HL-60 (cell line): ENCODE measurements around the gene TSPO2.
A peak's percentile ranks its signal among the peaks of the same experiment; 100 is the strongest.

Experiments
- DNase-seq, 2 experiments: peaks; one replicate each; pipeline ENCODE4 v3.0.0-alpha.2; 2010 to 2020; ENCODE audit warnings: low read depth in 1 of 2, low spot score in 1 of 2
- H3K27ac ChIP-seq: fragments of 250-450 bp; sonication (Bioruptor Pico); replicated peaks from 2 replicates; pipeline ENCODE4 v1.5.1; 2020; ENCODE audit warnings: mild to moderate bottlenecking, moderate library complexity
- H3K27me3 ChIP-seq: fragments of 250-450 bp; sonication (Bioruptor Pico); 2 replicates; pipeline ENCODE4 v1.5.1; 2021; ENCODE audit warnings: mild to moderate bottlenecking, moderate library complexity; ENCODE audit not compliant: insufficient read depth, poor library complexity, severe bottlenecking
- H3K4me3 ChIP-seq: replicated peaks from 2 replicates; pipeline ENCODE4 v1.5.1; 2011; ENCODE audit warnings: mild to moderate bottlenecking, control low read depth, low read length; ENCODE audit not compliant: insufficient read depth
- GABPA ChIP-seq: IDR thresholded peaks from 2 replicates; pipeline ENCODE4 v1.6.1; 2012; ENCODE audit warnings: low read depth
- POLR2AphosphoS5 ChIP-seq: IDR thresholded peaks from 2 replicates; pipeline ENCODE4 v1.6.1; 2012; ENCODE audit warnings: low read depth
- SPI1 ChIP-seq: IDR thresholded peaks from 2 replicates; pipeline ENCODE4 v1.6.1; 2012; ENCODE audit warnings: low read depth, mild to moderate bottlenecking, borderline replicate concordance
- TF ChIP-seq, protein P1 (sequence below): IDR thresholded peaks from 2 replicates; pipeline ENCODE4 v1.6.1; 2012; ENCODE audit warnings: low read depth; ENCODE audit not compliant: insufficient replicate concordance
- TF ChIP-seq, protein P2 (sequence below): IDR thresholded peaks from one replicate; pipeline ENCODE4 v1.5.1; 2011; ENCODE audit warnings: low read length, control low read depth, inconsistent platforms; ENCODE audit not compliant: insufficient read depth

TSPO2 gene

DNA sequence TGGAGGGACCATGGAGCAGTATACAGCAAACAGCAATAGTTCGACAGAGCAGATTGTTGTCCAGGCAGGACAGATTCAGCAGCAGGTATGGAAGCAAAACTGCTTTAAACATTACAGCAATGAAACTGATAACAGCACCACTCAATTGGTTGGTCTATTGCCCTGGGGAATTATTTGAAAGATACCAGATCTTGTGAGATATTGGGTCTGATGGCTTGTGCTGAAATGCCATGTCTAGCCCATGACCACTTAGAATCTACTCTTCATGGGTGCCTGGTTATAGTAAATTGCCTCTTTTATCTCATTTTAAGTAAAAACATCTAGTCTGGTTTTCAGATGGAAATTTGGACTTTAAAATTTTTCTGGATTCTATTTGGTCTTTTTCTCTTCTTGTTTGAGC lies 36.8 kb downstream of the TSPO2 start:
- DNase-seq: no peak
- Histone ChIP-seq H3K4me3 (no peak overlapping the region), H3K27ac (no peak overlapping the region), H3K27me3 (no peaks in the 10 kb centered on the region)
- TF ChIP-seq, protein P1, sequence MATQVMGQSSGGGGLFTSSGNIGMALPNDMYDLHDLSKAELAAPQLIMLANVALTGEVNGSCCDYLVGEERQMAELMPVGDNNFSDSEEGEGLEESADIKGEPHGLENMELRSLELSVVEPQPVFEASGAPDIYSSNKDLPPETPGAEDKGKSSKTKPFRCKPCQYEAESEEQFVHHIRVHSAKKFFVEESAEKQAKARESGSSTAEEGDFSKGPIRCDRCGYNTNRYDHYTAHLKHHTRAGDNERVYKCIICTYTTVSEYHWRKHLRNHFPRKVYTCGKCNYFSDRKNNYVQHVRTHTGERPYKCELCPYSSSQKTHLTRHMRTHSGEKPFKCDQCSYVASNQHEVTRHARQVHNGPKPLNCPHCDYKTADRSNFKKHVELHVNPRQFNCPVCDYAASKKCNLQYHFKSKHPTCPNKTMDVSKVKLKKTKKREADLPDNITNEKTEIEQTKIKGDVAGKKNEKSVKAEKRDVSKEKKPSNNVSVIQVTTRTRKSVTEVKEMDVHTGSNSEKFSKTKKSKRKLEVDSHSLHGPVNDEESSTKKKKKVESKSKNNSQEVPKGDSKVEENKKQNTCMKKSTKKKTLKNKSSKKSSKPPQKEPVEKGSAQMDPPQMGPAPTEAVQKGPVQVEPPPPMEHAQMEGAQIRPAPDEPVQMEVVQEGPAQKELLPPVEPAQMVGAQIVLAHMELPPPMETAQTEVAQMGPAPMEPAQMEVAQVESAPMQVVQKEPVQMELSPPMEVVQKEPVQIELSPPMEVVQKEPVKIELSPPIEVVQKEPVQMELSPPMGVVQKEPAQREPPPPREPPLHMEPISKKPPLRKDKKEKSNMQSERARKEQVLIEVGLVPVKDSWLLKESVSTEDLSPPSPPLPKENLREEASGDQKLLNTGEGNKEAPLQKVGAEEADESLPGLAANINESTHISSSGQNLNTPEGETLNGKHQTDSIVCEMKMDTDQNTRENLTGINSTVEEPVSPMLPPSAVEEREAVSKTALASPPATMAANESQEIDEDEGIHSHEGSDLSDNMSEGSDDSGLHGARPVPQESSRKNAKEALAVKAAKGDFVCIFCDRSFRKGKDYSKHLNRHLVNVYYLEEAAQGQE: no peak
- TF ChIP-seq POLR2AphosphoS5 (no peak), SPI1 (no peak), GABPA (no peak)
- TF ChIP-seq, protein P2, sequence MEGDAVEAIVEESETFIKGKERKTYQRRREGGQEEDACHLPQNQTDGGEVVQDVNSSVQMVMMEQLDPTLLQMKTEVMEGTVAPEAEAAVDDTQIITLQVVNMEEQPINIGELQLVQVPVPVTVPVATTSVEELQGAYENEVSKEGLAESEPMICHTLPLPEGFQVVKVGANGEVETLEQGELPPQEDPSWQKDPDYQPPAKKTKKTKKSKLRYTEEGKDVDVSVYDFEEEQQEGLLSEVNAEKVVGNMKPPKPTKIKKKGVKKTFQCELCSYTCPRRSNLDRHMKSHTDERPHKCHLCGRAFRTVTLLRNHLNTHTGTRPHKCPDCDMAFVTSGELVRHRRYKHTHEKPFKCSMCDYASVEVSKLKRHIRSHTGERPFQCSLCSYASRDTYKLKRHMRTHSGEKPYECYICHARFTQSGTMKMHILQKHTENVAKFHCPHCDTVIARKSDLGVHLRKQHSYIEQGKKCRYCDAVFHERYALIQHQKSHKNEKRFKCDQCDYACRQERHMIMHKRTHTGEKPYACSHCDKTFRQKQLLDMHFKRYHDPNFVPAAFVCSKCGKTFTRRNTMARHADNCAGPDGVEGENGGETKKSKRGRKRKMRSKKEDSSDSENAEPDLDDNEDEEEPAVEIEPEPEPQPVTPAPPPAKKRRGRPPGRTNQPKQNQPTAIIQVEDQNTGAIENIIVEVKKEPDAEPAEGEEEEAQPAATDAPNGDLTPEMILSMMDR: no peak

DNA sequence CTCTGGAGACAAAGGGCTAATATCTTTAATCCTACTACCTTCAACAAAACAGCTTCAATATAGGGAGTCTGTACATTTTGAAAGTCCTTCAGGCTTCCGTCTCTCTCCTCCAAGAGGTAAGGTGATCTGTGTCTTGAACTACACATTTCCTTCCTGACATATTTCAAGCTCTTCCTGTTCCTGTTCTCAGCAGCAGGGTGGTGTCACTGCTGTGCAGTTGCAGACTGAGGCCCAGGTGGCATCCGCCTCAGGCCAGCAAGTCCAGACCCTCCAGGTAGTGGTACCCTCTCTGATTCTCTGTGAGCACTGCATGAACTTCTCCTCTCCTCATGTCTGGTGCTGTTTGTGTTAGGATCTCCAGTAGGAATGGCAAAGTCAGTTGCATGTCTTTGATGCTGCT lies 38.4 kb downstream of the TSPO2 start:
- TF ChIP-seq SPI1 (no peak), GABPA (no peak)
- TF ChIP-seq, protein P2: no peak
- Histone ChIP-seq H3K4me3 (no peak overlapping the region), H3K27me3 (no peaks in the 10 kb centered on the region), H3K27ac (peak overlapping the region; percentile 40; the same call in 1 of the 2 replicates)
- no peak for DNase-seq

DNA sequence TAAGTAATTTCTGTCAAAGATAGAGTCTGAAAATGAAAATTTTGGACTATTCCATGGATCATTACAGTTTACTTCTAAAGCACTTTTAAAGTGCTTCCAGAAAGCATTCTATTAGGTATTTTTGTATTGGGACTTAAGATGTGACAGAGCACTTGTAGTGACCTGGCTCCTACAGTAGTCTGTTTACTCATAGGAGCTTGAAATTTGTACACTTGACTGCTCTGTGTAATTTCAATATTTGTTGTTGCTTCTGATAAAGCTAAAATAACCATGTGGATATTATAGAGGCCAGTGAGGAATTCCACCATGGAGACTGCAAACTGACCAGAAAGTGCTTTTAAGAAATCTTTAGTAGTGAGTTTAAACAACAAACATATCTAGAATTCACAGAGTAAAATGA lies 40.8 kb downstream of the TSPO2 start:
- H3K27me3 ChIP-seq: no peaks in the 10 kb centered on the region
- H3K27ac ChIP-seq: no peak overlapping the region
- H3K4me3 ChIP-seq: no peak overlapping the region
- no peak for DNase-seq
- TF ChIP-seq, protein P1: no peak
- TF ChIP-seq GABPA (no peak), SPI1 (no peak), POLR2AphosphoS5 (no peak)
- TF ChIP-seq, protein P2: no peak

DNA sequence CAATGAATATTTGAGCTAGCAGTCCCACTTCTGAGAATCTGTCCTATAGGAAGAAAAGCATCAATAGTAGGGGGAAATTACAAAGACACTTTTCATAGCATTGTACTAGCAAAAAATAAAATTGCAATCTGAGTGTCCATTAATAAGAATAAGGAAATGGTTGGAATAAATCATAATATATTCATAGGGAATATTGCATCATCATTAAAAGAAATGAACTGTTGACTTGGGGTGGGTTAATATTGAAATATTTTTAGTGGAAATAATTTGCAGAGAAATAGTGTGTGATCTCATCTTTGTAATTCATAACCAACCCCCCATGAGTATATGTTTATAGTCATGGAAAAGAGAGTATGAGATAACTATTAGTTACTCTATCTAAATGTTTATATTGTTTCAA lies 42.9 kb downstream of the TSPO2 start:
- no peaks in the 10 kb centered on the region for H3K27me3 ChIP-seq
- H3K4me3 ChIP-seq: no peak overlapping the region
- DNase-seq: no peak
- H3K27ac ChIP-seq: no peak overlapping the region
- TF ChIP-seq, protein P2: no peak
